ENCODE measurements around the gene TSPEAR. TPM values are rescaled to one million over a fixed set of nuclear protein-coding genes. Genes with fewer than 3 reads are reported as not detected.

Gene TSPEAR
- total RNA-seq, 4 donors from 2014 or later: not detected

- no peak for DNase-seq (ENCODE audit: low spot score in 2 of 2)
- H3K27me3 ChIP-seq: peaks cover 0 to 14% of the 10 kb centered on the region in 2 donors
- no peaks in the 10 kb centered on the region for H3K4me1 ChIP-seq
- no peak overlapping the region for H3K27ac ChIP-seq
- H3K36me3 ChIP-seq: no peaks in the 10 kb centered on the region
- peaks cover 0 to 29% (median 2%) of the 10 kb centered on the region in 4 donors for H3K9me3 ChIP-seq
- TF ChIP-seq POLR2A (IDR thresholded peaks at IDR 0.05) (no peak), CTCF (IDR thresholded peaks at IDR 0.05) (no peak), EP300 (IDR thresholded peaks at IDR 0.05) (no peak)
- WGBS, 2 donors: 82 to 85% methylated on average over 16 of the region's 16 CpGs
- no peak overlapping the region for H3K4me3 ChIP-seq
Measured at GRCh38 chr21:44495611-44496563, 215.5 kb downstream of the TSPEAR start.

GRCh38 chr21:44494956-44495355 is 216.4 kb downstream of the TSPEAR start:
- peaks cover 0 to 32% (median 2%) of the 10 kb centered on the region in 4 donors for H3K9me3 ChIP-seq
- no peak for TF ChIP-seq POLR2A (IDR thresholded peaks at IDR 0.05)
- TF ChIP-seq CTCF (IDR thresholded peaks at IDR 0.05): no peak
- peaks cover 0 to 12% of the 10 kb centered on the region in 2 donors for H3K27me3 ChIP-seq
- H3K4me1 ChIP-seq: no peaks in the 10 kb centered on the region
- no peaks in the 10 kb centered on the region for H3K36me3 ChIP-seq
- WGBS, 2 donors: 84 to 85% methylated on average over 13 of the region's 13 CpGs
- H3K4me3 ChIP-seq: no peak overlapping the region
- DNase-seq (ENCODE audit: low spot score in 2 of 2): no peak
- no peak overlapping the region for H3K27ac ChIP-seq

GRCh38 chr21:44494418-44494817 is 217.0 kb downstream of the TSPEAR start:
- DNase-seq (ENCODE audit: low spot score in 2 of 2): no peak
- Histone ChIP-seq H3K9me3 (peaks cover 0 to 32% (median 2%) of the 10 kb centered on the region in 4 donors), H3K27me3 (peaks cover 0 to 7% of the 10 kb centered on the region in 2 donors), H3K4me1 (no peaks in the 10 kb centered on the region), H3K36me3 (no peaks in the 10 kb centered on the region), H3K4me3 (no peak overlapping the region), H3K27ac (no peak overlapping the region)
- TF ChIP-seq POLR2A (IDR thresholded peaks at IDR 0.05) (no peak), EP300 (IDR thresholded peaks at IDR 0.05) (no peak), CTCF (IDR thresholded peaks at IDR 0.05) (no peak)
- WGBS, 2 donors: 91 to 93% methylated on average over 17 of the region's 17 CpGs

GRCh38 chr21:44492567-44493385 is 218.6 kb downstream of the TSPEAR start:
- DNase-seq (ENCODE audit: low spot score in 2 of 2): no peak
- H3K27ac ChIP-seq: no peak overlapping the region
- no peak overlapping the region for H3K4me3 ChIP-seq
- TF ChIP-seq POLR2A (IDR thresholded peaks at IDR 0.05) (no peak), EP300 (IDR thresholded peaks at IDR 0.05) (no peak), CTCF (IDR thresholded peaks at IDR 0.05) (no peak)
- H3K4me1 ChIP-seq: no peaks in the 10 kb centered on the region
- peaks cover 0 to 35% (median 2%) of the 10 kb centered on the region in 4 donors for H3K9me3 ChIP-seq
- WGBS, 2 donors: 84 to 89% methylated on average over 9 of the region's 9 CpGs
- H3K27me3 ChIP-seq: no peaks in the 10 kb centered on the region
- no peaks in the 10 kb centered on the region for H3K36me3 ChIP-seq
